ENCODE results near the gene CORO1C. TPM values are rescaled to one million over a fixed set of nuclear protein-coding genes. Genes with fewer than 3 reads are reported as not detected.
A peak's percentile ranks its signal among the peaks of the same experiment; 100 is the strongest.
"Not testable (repeated sequence)": the region's sequence is repeated elsewhere in the genome, so short reads cannot be mapped to it uniquely, and the experiment has no call there.

The CORO1C gene
- total RNA-seq, 6 donors from 2014 or later = 154 to 297 (median 223) TPM

DNA sequence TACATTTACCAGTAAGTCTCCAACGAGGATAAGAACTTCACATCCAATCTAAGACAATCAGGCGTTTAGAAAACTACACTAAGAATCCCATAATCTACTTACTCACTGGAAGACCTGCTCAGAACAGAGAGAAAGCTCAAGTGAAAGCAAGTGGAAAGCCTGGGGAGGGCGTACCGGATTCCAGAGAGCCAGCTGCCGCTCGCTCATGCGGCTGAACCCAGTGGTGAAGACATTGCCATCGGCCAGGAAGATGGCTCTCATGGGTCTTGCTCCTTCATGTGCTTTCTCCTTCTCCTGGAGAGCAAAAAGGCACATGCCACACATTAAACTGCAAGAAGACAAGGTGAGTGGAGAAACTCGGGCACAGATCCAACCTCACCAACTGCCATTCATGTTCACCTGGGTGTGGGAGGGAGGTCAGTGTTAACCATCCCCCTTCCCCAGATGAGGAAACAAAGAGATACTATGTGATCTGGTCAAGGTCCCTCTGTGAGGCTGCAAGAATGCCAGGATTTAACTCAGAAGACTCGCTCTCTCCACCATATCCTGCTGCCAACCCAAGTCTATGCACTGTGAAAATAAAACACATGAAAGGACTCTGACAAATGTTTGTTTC lies 74.1 kb downstream of the CORO1C start:
- DNase-seq (no peak), ATAC-seq (ENCODE audit: low FRiP score in 2 of 2) (no peak)
- H3K9me3 ChIP-seq = no peaks in the 10 kb centered on the region
- TF ChIP-seq, protein P1, sequence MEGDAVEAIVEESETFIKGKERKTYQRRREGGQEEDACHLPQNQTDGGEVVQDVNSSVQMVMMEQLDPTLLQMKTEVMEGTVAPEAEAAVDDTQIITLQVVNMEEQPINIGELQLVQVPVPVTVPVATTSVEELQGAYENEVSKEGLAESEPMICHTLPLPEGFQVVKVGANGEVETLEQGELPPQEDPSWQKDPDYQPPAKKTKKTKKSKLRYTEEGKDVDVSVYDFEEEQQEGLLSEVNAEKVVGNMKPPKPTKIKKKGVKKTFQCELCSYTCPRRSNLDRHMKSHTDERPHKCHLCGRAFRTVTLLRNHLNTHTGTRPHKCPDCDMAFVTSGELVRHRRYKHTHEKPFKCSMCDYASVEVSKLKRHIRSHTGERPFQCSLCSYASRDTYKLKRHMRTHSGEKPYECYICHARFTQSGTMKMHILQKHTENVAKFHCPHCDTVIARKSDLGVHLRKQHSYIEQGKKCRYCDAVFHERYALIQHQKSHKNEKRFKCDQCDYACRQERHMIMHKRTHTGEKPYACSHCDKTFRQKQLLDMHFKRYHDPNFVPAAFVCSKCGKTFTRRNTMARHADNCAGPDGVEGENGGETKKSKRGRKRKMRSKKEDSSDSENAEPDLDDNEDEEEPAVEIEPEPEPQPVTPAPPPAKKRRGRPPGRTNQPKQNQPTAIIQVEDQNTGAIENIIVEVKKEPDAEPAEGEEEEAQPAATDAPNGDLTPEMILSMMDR (IDR thresholded peaks at IDR 0.05) = no peak
- TF ChIP-seq POLR2A (IDR thresholded peaks at IDR 0.05) (no peak), POLR2AphosphoS5 (IDR thresholded peaks at IDR 0.05) (no peak), EP300 (IDR thresholded peaks at IDR 0.05) (no peak)
- no peak overlapping the region for H3K4me3 ChIP-seq
- no peaks in the 10 kb centered on the region for H3K27me3 ChIP-seq
- H3K27ac ChIP-seq = no peak overlapping the region
- 84 to 95% methylated on average over 10 of the region's 10 CpGs for WGBS, 2 donors
- H3K4me1 ChIP-seq = no peaks in the 10 kb centered on the region
- H3K36me3 ChIP-seq = peaks cover 0 to 77% (median 23%) of the 10 kb centered on the region in 4 donors

DNA sequence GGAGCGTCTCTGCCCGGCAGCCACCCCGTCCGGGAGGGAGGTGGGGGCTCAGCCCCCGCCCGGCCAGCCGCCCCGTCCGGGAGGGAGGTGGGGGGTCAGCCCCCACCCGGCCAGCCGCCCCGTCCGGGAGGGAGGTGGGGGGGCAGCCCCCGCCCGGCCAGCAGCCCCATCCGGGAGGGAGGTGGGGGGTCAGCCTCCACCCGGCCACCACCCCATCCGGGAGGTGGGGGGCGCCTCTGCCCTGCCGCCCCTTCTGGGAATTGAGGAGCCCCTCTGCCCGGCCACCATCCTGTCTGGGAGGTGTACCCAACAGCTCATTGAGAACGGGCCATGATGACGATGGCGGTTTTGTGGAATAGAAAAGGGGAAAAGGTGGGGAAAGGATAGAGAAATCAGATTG lies 75.1 kb downstream of the CORO1C start:
- H3K4me1 ChIP-seq; H3K4me3 ChIP-seq; H3K9me3 ChIP-seq; H3K27ac ChIP-seq; H3K27me3 ChIP-seq; ATAC-seq (ENCODE audit: low FRiP score in 2 of 2): not testable (repeated sequence)
- 95 to 98% methylated on average over 8 to 9 of the region's 24 CpGs for WGBS, 2 donors
- DNase-seq = peak in 1 of 2 donors; percentile 39
- peaks cover 0 to 81% (median 29%) of the 10 kb centered on the region in 4 donors for H3K36me3 ChIP-seq

DNA sequence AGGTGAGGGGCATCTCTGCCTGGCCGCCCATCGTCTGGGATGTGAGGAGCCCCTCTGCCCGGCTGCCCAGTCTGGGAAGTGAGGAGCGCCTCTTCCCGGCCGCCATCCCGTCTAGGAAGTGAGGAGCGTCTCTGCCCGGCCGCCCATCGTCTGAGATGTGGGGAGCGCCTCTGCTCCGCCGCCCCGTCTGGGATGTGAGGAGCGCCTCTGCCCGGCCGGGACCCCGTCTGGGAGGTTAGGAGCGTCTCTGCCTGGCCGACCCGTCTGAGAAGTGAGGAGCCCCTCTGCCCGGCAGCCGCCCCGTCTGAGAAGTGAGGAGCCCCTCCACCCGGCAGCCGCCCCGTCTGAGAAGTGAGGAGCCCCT lies 75.5 kb downstream of the CORO1C start:
- WGBS, 2 donors = 98% methylated on average over 7 of the region's 28 CpGs; no CpG with 5 or more reads in 1 of the 2 donors

DNA sequence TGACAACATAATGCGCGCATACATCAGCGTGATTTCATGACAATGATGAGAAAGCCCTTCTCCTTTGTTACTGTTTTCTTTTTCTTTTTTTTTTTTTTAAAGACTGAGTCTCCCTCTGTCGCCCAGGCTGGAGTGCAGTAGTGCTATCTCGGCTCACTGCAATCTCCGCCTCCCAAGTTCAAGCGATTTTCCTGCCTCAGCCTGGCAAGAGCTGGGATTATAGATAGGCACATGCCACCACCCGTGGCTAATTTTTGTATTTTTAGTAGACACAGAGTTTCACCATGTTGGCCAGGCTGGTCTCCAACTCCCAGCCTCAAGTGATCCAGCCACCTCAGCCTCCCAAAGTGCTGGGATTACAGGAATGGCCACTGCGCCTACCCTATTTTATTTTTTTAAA lies 76.7 kb downstream of the CORO1C start:
- DNase-seq; H3K27ac ChIP-seq; H3K9me3 ChIP-seq; H3K27me3 ChIP-seq; H3K4me1 ChIP-seq; H3K4me3 ChIP-seq; ATAC-seq (ENCODE audit: low FRiP score in 2 of 2): not testable (repeated sequence)
- WGBS, 2 donors = 86 to 92% methylated on average over 9 of the region's 9 CpGs
- H3K36me3 ChIP-seq = peaks cover 0 to 88% (median 35%) of the 10 kb centered on the region in 4 donors

More for the DNA sequence above, 75.5 kb downstream of the CORO1C start:
- H3K4me3 ChIP-seq; H3K9me3 ChIP-seq; H3K27me3 ChIP-seq; H3K27ac ChIP-seq; ATAC-seq (ENCODE audit: low FRiP score in 2 of 2); H3K4me1 ChIP-seq: not testable (repeated sequence)
- H3K36me3 ChIP-seq = peaks cover 0 to 82% (median 32%) of the 10 kb centered on the region in 4 donors
- peak in 1 of 2 donors; percentile 69 for DNase-seq

DNA sequence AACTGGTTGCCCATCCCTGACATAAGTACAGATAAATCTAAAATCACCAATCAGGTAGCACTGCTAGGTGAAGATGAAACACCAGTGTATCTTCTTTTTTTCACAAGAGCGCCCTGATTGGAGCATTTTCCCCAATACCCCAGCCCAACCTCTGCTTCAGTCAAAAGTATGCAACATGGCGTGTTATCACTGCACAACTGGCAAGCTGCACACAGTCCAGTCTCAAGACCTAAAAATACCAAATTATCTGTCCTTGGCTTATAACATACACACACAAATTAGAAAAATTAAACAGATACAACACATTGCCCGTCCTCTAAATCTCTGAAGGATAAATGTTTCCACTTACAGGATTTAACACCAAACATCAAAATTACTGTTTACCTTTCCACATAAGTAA lies 77.4 kb downstream of the CORO1C start:
- Histone ChIP-seq H3K27ac (no peak overlapping the region), H3K9me3 (no peaks in the 10 kb centered on the region)
- 91 to 94% methylated on average over 3 of the region's 3 CpGs for WGBS, 2 donors

DNA sequence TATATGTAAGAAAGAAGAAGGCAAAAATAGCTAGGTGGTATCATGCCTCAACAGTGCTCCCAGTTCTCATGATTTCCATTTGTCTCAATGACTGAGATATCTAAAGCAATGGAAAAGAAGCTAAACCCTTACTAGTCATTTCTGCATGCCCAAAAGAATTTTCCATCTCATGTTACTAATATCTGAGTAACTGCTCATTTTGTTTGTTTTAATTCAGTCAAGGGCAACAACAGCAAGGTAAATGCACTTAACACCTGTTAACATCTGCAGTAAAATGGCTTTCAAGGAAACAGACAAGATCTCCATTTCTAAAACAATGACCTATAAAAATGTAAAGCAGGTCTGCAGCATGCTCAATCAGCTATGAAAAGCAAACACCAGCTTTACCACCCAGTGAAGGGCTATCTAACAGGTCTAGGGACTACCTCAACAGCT lies 78.2 kb downstream of the CORO1C start:
- Histone ChIP-seq H3K27me3 (no peaks in the 10 kb centered on the region), H3K27ac (no peak overlapping the region), H3K36me3 (peaks cover 0 to 91% (median 39%) of the 10 kb centered on the region in 4 donors), H3K4me1 (peaks cover 0 to 9% (median 3%) of the 10 kb centered on the region in 4 donors), H3K9me3 (no peaks in the 10 kb centered on the region), H3K4me3 (no peak overlapping the region)
- ATAC-seq (ENCODE audit: low FRiP score in 2 of 2) (no peak), DNase-seq (no peak)
- TF ChIP-seq, protein P1 (IDR thresholded peaks at IDR 0.05) = no peak
- no peak for TF ChIP-seq POLR2AphosphoS5 (IDR thresholded peaks at IDR 0.05)
- no peak for TF ChIP-seq EP300 (IDR thresholded peaks at IDR 0.05)
- no peak for TF ChIP-seq POLR2A (IDR thresholded peaks at IDR 0.05)

More for the DNA sequence above, 77.4 kb downstream of the CORO1C start:
- ATAC-seq (ENCODE audit: low FRiP score in 2 of 2) (no peak), DNase-seq (no peak)
- Histone ChIP-seq H3K27me3 (no peaks in the 10 kb centered on the region), H3K4me1 (peaks cover 0 to 8% (median 0%) of the 10 kb centered on the region in 4 donors), H3K4me3 (no peak overlapping the region), H3K36me3 (peaks cover 0 to 91% (median 36%) of the 10 kb centered on the region in 4 donors)
- TF ChIP-seq POLR2A (IDR thresholded peaks at IDR 0.05) = no peak
- TF ChIP-seq, protein P1 (IDR thresholded peaks at IDR 0.05) = no peak
- TF ChIP-seq POLR2AphosphoS5 (IDR thresholded peaks at IDR 0.05) = no peak
- no peak for TF ChIP-seq EP300 (IDR thresholded peaks at IDR 0.05)
